Activated naive CD4-positive, alpha-beta T cell treated with Interleukin-2 at 50 U/mL for 16 hours (primary cell): ENCODE measurements around the gene ZNF358.

Experiments used
- DNase-seq: peaks from one replicate; pipeline ENCODE4 v3.0.0-alpha.2; 2020

The ZNF358 gene

DNA sequence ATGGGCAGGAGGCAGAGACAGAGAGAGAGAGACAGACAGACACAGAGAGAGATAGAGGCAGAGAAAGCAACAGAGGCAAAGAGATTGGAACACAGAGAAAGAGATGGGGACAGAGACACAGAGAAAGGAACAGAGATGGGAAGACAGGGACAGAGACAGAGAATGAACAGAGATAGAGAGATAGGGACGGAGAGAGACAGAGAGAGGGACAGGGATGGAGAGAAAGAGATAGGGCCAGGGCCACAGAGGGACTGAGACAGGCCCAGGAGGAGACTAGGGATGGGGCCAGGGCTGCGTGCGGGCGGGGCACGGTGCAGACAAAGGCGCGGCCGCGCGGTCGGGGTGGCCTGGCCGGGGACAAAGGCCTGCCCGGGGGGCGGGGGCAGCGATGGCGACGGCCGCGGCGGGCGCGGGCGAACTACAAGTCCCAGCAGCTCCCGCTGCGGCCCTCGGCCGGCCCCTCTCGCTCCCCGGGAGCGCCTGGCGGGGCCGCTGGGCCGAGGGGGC is at the start of gene ZNF358:
ZNF358 (plus strand) TSS at position 459 of the 507 bp plus-strand sequence. CDS start 3,140 bp downstream, outside the sequence.
- peak; percentile 38 for DNase-seq

DNA sequence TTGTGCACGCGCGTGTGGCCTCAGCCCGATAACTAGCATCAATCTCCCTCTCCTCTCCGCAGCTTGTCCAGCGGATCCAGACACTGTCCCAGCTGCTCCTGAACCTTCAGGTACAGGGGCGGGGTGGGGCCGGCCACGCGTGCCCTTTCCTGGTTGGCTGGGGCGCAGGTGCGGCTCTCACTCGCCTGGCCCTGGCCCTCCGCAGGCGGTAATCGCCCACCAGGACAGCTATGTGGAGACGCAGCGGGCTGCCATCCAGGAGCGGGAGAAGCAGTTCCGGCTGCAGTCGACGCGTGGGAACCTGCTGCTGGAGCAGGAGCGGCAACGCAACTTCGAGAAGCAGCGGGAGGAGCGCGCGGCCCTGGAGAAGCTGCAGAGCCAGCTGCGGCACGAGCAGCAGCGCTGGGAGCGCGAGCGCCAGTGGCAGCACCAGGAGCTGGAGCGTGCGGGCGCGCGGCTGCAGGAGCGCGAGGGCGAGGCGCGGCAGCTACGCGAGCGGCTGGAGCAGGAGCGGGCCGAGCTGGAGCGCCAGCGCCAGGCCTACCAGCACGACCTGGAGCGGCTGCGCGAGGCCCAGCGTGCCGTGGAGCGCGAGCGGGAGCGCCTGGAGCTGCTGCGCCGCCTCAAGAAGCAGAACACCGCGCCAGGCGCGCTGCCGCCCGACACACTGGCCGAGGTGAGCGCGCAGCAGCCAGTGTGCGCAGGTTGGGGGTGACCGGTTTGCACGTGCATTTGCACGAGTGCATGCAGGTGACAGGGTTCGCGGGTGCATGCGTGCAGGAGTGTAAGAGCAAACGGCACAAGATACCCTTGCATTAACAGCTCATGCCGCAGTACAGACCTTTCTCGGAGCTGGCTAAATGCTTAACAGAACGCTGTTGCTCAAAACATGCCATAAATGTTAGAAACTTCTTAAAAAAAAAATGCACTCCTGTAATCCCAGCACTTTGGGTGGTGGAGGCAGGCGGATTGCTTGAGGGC is 48.6 kb upstream of the ZNF358 start:
- no peak for DNase-seq

DNA sequence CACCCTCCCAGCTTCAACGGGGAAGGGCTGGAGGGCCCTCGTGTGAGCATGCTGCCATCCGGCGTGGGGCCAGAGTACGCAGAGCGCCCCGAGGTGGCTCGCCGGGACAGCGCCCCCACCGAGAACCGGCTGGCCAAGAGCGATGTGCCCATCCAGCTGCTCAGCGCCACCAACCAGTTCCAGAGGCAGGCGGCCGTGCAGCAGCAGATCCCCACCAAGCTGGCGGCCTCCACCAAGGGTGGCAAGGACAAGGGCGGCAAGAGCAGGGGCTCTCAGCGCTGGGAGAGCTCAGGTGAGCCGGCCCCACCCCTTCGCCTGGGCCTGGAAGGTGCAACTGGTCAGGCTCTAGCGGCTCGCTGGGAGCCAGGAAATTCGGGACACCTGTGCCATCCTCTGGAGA is 47.1 kb upstream of the ZNF358 start:
- no peak for DNase-seq

DNA sequence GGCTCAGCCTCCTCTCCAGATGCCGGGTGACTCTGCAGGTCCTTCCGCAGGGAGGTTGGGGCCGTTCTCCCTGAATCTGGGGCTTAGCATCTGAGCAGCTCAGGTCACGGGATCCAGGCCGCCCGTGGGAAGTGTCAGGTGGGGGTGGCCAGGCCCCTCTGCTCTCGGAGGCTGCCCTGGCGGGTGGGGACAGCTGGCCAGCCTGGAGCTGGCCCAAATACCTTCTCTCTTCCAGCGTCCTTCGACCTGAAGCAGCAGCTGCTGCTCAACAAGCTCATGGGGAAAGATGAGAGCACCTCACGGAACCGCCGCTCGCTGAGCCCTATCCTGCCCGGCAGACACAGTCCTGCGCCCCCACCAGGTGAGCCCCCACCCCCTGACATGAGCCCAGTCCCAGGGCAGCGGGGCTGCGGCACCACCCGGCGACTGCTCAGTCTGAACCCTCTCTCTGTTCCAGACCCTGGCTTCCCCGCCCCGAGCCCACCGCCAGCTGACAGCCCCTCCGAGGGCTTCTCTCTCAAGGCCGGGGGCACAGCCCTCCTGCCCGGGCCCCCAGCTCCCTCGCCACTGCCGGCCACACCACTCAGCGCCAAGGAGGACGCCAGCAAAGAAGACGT is 46.1 kb upstream of the ZNF358 start:
- DNase-seq, result no peak

DNA sequence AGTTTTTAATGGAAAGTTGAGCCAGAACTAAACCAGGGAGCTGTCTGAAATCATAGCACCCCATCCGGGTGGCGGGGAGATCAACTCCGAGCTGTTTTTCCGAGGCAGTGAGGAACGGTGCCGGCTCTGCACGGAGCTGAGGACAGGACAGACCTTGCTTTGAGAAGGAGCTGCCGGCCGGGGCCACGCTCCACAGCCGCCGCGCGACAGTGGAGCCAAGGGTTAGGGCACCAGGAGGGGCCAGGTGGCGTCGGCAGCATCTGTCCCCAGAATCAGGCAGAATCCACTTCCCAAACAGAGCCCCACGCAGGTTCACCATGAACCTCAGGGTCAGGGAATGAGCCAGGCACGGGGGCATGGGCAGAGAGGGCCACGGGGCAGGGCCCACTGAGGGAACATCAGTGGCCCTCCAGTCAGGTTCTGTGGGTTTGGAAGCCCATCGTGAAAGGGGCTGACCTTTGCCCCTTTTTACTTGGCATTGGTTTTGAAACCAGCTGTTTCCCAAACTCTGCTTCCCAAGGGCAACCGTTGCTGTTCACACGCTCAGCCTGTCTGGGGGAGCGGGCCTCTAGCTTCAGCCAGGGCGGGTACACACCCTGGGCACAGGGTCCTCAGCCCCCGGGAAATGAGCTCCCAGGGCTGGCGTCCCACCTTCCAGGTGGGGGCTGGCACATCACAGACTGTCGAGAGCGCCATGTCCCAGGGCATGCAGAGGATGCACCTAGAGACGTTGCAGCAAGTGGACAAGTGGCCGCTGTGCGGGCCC is 45.2 kb upstream of the ZNF358 start:
- DNase-seq, result no peak

DNA sequence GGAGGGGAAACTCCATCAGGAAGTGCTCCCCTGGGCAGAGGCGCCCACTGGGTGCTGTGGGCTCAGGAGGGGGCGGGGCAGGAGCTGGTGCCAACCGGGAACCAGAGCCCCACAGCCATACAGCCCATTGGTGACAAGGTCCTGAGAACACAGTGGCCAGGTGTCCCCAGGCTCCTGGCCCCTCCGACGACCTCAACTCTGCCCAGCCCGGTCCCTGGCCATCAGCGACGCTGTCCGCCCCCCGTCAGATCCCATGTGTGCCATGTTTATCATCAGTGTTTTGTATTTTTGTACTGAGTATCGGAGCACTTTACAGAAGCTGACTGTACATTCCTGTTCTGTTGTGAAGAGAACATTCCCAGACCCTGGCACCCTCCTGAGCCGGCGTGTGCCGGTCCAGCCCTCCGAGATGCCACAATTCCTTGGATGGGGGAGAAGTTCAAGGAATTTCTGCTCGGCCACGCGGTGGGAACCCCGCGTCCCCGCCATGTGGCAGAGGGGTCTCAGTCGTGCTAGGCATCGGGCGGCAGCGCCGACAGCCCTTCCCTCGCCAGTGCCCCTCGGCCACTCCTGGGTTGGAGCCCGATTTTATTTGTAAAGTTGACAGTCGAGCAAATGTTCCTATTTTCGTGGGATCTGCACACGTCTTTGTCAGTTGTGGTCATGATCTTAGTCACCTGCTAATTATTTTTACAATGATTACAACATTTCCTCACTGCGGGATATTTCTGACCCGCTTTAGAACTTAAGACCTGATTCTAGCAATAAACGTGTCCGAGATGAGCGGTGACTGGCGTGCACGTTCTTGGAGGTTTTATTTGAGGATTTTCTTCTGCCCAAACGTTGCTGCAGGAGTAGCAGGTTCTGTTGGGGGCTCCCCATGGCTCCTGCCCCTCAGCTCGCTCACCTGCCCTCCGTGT is 43.9 kb upstream of the ZNF358 start:
- DNase-seq, result no peak

DNA sequence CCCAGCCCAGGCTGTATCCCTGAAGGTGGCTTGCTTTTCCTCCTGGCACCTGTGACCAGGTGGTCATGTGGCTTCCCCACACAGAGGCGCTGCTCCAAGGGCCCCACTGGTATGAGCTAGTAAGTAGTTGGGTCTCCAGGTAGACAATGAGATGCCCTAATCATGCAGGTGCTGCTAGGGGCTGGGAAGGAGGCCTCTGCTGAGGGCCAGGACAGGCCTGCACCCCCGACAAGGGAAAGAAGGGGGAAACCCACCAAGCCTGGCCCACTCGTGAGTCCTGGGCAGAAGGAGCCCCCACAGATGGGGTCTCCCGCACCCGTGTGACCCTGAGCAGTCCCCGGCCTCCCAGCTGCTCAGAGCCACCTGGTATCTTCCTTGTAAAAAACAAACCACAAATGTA is 40.2 kb upstream of the ZNF358 start:
- DNase-seq, result no peak

DNA sequence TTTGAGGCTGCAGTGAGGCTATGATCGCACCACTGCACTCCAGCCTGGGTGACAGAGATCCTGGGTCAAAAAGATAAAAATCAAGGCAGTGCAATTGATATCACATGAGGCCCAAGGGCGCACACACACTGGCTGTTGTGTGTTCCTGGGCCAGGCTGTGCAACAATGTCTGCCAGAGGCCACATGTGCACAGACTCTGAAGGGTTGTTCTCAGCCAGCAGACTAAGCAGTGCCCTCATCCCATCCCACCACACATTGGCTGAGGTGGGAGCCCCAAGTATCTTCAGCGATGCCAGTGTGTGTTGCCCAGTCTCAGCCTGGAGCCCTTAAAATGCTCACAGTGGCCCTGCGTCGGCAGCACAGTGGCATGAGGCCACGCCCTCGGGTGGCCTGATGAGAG is 39.7 kb upstream of the ZNF358 start:
- DNase-seq, result no peak

DNA sequence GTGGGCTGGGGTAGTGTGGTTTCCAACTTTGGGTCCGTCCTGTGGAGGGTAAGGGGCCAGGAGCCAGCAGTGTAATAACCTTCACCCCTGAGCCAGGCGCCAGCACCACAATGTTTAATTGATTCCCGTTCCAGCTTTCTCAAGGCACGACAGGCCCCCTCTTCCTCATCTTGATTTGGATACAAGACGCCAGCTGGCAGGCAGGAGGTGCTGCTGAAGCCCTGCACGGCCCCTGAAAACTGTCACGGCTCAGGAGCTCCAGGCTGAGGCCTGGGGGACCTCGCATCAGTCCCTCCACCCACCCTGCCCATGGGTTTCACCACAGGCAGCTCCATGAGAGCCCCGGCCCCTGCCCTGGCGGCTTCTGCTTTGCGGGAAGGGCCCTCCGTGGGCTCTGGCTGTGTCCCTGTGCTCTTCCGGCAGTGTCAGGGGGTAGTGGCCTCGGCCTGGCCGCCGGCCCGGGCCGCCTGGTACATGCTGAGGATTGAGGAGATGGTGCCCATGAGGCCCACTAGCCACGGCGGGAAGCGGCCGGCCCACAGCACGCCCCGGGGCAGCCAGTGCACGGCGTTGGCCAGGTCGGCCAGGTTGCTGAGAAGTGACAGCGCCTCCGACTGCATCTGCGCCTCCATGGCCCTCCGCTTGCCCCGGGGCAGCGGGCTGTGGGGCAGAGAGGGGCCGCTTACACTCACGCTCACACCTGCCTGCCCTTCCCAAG is 39.0 kb upstream of the ZNF358 start:
- DNase-seq, result no peak

DNA sequence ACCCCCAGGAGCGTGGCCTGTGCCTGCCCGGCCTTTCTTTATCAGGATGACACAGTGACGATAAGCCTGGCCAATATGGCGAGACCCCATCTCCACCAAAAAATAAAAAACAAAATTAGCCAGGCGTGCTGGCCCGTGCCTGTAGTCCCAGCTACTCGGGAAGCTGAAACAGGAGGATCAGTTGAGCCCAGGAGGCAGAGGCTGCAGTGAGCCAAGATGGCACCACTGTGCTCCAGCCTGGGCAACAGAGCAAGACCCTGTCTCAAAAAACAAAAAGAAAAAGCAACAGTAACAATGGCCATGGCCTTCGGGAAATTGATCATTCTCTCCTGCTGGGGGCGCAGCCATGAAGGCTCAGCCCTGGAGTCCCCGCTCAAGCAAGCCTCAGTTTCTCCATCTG is 38.1 kb upstream of the ZNF358 start:
- DNase-seq, result no peak

DNA sequence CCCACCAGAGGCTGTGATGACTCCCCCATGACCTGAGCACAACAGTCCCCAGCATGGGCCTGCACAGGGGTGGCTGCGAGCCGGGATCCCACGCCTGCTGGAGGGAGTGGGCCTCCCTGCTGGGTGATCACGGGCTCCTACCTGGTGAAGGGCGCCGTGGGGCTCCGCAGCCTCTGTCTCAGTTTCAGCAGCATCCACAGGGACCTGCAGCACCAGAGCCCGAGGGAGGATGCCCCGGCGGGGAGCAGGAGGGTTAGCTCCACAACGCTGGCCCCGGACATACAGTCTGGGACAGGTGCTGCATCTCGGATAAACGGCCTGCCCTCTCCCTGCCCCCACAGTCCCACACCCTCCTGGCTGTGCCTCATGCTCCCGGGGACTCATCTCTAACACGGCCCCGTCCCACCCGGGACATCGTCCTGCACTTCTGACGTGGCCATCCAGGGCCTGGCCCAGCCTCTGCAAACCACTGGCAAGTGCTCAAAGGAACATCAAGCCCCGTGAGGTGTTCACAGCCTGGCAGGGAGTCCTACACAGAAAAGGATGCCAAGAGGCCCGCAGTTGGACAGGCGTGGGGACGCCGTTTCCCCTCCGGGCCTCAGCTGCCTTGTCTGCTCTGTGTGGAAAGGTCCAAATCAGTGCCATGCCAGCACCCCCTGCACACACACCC is 37.6 kb upstream of the ZNF358 start:
- no peak for DNase-seq

DNA sequence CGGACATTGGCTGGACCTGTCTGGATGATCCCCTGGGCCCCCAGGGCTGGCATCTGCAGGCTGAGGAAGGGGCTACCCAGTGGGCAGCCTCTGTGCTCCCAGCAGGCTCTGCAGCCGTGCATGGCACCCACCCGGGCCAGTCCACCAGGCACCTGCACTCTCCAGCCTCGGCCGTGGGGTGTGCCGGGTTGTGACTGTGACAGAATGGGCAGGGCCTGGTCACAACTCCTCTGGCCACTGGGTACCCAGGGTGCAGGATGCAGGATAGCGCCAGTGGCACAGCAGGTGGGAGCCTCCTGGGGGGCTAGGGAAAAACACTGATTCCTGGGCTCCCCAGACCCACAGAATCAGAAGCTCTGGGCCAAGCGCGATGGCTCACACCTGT is 37.1 kb upstream of the ZNF358 start:
- no peak for DNase-seq

DNA sequence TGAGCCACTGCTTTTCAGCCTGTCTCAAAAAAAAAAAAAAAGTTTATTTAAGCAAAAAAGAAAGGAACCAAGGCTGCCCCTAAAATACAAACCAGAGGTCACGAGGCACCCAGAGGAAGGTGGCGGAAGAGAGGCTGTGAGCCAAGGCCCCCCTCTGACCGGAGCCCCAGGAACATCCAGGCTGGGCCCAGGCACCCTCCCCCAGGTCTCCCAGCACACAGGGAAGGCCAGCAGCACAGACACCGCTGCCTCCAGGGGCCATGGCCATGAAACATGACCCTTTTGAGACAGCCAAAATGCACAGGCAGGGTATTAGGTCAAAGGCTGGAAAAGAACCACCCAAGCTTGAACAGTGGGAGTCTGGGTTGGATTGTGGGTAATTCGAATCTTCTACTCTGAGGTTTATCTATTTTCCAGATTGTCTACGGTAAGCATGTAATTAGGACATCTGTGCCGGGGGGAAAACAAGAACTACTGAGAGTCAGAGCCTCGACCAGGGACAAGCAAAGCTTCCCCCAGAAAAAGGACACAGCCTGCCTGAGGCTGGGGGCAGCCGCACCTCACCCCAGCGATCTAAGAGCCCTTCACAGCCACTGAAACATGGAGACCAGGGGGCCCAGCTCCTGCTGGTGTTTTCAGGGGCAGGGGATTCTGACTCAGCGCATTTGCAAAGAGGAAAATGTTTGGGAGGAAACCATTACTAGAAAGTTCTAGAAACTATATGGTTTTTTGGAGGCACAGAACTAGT is 35.5 kb upstream of the ZNF358 start:
- DNase-seq, result no peak

DNA sequence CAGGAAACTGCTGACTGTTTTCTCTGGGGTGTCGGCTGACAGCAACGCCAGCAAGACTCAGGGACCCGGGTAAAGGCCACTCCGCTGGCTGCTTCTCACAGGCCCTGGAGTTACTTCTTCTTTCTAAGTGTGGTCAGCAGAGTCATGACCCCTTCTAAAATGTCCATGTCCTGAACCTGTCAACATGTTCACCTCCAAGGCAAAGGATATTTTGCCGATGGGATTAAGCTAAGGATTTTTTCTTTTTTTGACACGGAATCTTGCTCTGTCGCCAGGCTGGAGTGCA is 35.0 kb upstream of the ZNF358 start:
- DNase-seq, result no peak

DNA sequence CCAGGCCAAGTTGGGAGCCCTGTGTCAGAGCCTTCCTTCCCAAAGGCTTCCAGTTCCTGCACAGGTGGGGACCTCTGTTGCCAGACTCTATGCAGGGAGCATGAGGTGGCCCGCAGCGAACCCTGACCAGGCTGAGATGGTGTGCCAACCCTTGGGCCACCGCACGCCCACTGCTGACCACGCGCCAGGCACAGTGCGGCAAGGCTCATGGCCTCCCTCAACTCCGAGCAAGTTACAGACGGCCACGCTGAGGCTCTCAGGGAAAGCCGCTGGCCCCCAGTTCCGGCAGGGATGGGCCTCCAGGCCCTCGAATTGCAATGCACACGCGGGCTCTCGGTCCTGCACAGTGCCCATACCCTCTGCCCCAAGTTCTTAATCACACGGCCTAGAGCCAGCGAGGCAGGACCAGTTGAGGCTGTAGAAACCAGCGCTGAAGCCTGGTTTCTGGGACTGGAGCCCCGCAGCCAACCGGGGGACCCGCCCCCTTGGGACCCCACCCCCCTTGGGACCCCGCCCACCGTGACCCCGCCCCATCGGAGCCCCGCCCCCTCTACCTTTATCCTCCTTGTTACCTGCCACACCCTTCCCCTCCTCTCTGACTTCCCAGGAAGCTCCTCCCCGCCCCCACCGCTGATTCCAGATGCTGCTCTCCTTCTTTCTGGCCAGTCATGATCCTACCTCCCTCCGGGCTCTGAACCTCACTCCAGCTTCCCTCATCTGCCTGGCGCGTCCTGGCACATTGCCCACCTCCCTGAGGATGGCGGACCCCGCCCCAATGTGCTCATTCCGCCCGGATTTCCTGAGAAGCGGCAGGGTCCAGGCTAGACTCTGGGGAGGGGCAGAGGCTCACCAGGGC is 33.1 kb upstream of the ZNF358 start:
- DNase-seq, result no peak

DNA sequence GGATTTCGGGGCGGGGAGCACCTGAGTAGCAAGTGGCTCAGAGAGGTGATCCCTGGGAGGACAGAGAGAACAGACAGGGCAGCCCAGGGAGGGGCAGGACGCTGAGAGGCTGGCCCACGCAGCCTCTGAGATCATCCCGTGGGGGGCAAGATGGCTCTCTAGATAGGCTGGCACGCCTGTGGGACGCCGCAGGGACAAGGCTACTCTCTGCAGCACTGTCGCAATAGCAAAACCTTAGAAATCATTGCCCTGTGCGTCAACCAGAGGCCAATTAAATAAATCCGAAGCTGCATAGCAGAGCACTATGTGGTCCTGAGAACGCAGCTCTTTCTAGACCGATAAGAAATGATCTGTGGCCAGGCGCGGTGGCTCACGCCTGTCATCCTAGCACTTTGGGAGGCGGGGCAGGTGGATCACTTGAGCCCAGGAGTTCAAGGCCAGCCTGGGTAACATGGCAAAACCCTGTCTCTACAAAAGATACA is 32.1 kb upstream of the ZNF358 start:
- DNase-seq, result no peak

DNA sequence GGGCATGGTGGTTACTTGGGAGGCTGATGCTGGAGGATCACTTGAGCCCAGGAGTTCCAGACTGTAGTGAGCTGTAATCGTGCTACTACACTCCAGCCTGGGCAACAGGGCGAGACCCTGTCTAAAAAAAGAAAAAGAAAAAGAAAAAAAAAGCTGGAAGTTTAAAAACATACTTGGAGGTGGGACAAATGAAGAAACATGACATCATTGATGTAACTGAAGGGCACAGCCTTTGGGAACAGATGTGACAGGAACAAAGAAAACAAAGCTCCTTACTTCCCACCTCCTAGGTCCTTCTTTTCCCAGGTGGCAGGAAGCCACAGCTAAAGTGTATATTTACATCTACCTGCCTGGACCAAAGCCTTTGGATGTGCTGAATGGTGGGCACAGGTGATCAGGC is 29.0 kb upstream of the ZNF358 start:
- DNase-seq, result no peak

DNA sequence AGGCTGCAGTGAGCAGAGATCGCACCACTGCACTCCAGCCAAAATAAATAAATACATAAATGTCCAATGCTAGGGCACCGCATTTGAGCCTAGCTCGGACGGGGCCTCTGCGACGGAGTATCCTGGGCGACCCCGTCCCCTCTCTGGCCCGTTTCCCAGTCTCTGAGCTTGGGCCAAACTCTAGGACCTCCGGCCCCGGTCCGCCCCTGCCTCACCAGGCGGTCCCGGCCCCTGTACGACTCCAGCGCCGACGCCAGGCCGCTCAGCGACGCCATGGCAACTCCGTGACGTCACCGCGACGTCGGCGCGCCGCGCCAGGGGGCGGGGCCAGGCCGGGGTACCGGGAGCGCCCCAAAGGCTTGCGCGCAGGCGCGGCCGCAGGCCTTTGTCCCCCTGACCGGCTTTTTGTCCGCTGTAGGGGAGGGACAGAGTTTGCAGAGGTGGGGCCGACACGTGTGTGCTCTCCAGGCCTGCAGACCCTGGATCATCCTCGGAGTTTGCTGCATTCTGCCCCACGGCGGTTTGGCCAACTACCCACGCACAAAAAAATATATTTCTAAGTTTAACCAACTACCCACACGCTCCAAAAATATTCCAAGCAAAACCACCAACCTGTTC is 27.1 kb upstream of the ZNF358 start, which contains the start of gene PEX11G:
PEX11G (minus strand) TSS at position 300 of the 618 bp plus-strand sequence; CDS start at position 275, 25 bp downstream.
- DNase-seq, result peak; percentile 92

DNA sequence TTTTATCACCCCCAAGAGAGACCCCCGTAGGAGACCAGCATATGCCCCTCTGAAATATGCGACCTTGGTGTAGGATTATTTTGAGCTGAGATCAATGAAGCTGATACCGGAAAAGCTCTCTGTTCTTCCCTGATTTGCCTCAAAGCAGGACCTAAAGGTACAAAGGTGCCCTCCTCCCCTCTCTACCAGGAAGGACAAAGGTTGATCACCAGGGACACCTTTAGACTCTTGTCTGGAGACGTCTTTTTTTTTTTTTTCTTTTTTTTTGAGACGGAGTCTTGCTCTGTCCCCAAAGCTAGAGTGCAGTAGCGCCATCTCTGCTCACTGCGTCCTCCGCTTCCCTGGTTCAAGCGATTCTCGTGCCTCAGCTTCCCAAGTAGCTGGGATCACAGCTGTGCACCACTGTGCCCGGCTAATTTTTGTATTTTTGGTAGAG is 26.3 kb upstream of the ZNF358 start:
- DNase-seq, result no peak
